H1 (cell line): ENCODE data around the gene SAMD15. TPM values are rescaled to one million over a fixed set of nuclear protein-coding genes. Genes with fewer than 3 reads are reported as not detected.

Experiments
- CTCF ChIA-PET: fragments of 300-600 bp; sonication (Branson Sonifier 250); formaldehyde crosslinking; loops from one replicate; lab custom pipeline; 2021; ENCODE audit not compliant: partially characterized antibody; lab: Charles Lee
- POLR2A ChIA-PET: fragments of 300-600 bp; sonication (Branson Sonifier 250); formaldehyde crosslinking; loops from one replicate; lab custom pipeline; 2021; ENCODE audit warnings: inconsistent platforms; ENCODE audit not compliant: partially characterized antibody; lab: Charles Lee
- DNase-seq, 2 experiments: peaks; one replicate each; pipeline versions ENCODE4 v3.0.0 to v3.0.0-alpha.2; 2010 to 2022; ENCODE audit warnings: low spot score in 2 of 2, low read depth in 1 of 2, mixed read lengths in 1 of 2
- FAIRE-seq: peaks from 2 replicates; lab custom pipeline; 2011; peaks lifted over from hg19 to GRCh38; lab: Jason Lieb, UNC
- H2AFZ ChIP-seq: 2 replicates; pipeline ENCODE4 v1.8.1; 2012; ENCODE audit warnings: low read length, inconsistent platforms
- H2AK5ac ChIP-seq: 2 replicates; pipeline ENCODE4 v1.6.1; 2013; ENCODE audit warnings: low read depth, low read length
- H2BK120ac ChIP-seq: replicated peaks from 2 replicates; pipeline ENCODE3; 2013; ENCODE audit warnings: low read depth, low read length, inconsistent platforms
- H2BK12ac ChIP-seq: 2 replicates; pipeline ENCODE4 v1.6.1; 2013; ENCODE audit warnings: low read depth, low read length
- H2BK15ac ChIP-seq: 2 replicates; pipeline ENCODE4 v1.6.1; 2013; ENCODE audit warnings: low read length
- H2BK20ac ChIP-seq: 2 replicates; pipeline ENCODE4 v1.6.1; 2013; ENCODE audit warnings: low read length
- H2BK5ac ChIP-seq: 2 replicates; pipeline ENCODE4 v1.6.1; 2013; ENCODE audit warnings: low read depth, low read length
- H3K14ac ChIP-seq: 2 replicates; pipeline ENCODE4 v1.6.1; 2013; ENCODE audit warnings: inconsistent platforms; ENCODE audit not compliant: insufficient read length
- H3K18ac ChIP-seq: 2 replicates; pipeline ENCODE4 v1.6.1; 2013; ENCODE audit warnings: low read length; ENCODE audit errors: extremely low read depth
- H3K23ac ChIP-seq: 2 replicates; pipeline ENCODE4 v1.6.1; 2013; ENCODE audit warnings: inconsistent platforms; ENCODE audit not compliant: insufficient read length
- H3K23me2 ChIP-seq: 2 replicates; pipeline ENCODE4 v1.6.1; 2013; ENCODE audit warnings: low read depth, low read length
- H3K27ac ChIP-seq: 2 replicates; pipeline ENCODE4 v1.6.1; 2011; ENCODE audit warnings: low read depth, low read length, inconsistent platforms
- H3K27me3 ChIP-seq, 4 experiments: replicated peaks in 1 of 4; 1 replicate in 1 of 4; 2 replicates in 3 of 4; pipeline versions ENCODE4 v1.6.1 to v1.8.1; 2011 to 2013; ENCODE audit warnings: low read length in 3 of 4, mild to moderate bottlenecking in 3 of 4, inconsistent platforms in 2 of 4, mixed read lengths in 2 of 4, moderate library complexity in 1 of 4; ENCODE audit not compliant: control insufficient read depth in 3 of 4, insufficient read depth in 3 of 4; ENCODE audit errors: extremely low read depth in 1 of 4
- H3K36me3 ChIP-seq, 4 experiments: 2 replicates each; pipeline versions ENCODE4 v1.6.1 to v1.8.1; 2011 to 2013; ENCODE audit warnings: mild to moderate bottlenecking in 4 of 4, low read length in 3 of 4, moderate library complexity in 2 of 4, control low read depth in 1 of 4, inconsistent platforms in 1 of 4; ENCODE audit not compliant: insufficient read depth in 4 of 4, control insufficient read depth in 2 of 4
- H3K4ac ChIP-seq: replicated peaks from 2 replicates; pipeline ENCODE3; 2013; ENCODE audit warnings: low read length, low read depth, mixed read lengths, inconsistent platforms; ENCODE audit not compliant: insufficient read length
- H3K4me1 ChIP-seq, 4 experiments: replicated peaks in 1 of 4; 1 replicate in 1 of 4; 2 replicates in 3 of 4; pipeline versions ENCODE4 v1.6.1 to v1.8.1; 2011 to 2013; ENCODE audit warnings: low read length in 3 of 4, inconsistent platforms in 2 of 4, mixed read lengths in 1 of 4; ENCODE audit not compliant: insufficient read depth in 4 of 4, control insufficient read depth in 3 of 4
- H3K4me2 ChIP-seq, 2 experiments: 2 replicates each; pipeline versions ENCODE4 v1.6.1 to v1.8.1; 2011 to 2013; ENCODE audit warnings: low read depth in 2 of 2, low read length in 2 of 2, control low read depth in 1 of 2, inconsistent platforms in 1 of 2, mild to moderate bottlenecking in 1 of 2; ENCODE audit not compliant: insufficient read depth in 1 of 2
- H3K4me3 ChIP-seq, 4 experiments: fragments of 200-600, 300-600 bp in 1 of 4; sonication (generic), shearing (Covaris generic), sonication (Bioruptor Twin) in 1 of 4; 2 replicates each; pipeline versions ENCODE4 v1.5.1 to v1.8.1; 2011 to 2016; ENCODE audit warnings: low read length in 4 of 4, low read depth in 3 of 4, control low read depth in 2 of 4, inconsistent platforms in 2 of 4, mild to moderate bottlenecking in 2 of 4, mixed read lengths in 1 of 4, moderate library complexity in 1 of 4; ENCODE audit not compliant: insufficient read depth in 2 of 4; ENCODE audit errors: extremely low read depth in 1 of 4
- H3K56ac ChIP-seq: replicated peaks from 2 replicates; pipeline ENCODE3; 2013; ENCODE audit warnings: low read depth, mild to moderate bottlenecking, mixed read lengths, low read length, inconsistent platforms; ENCODE audit not compliant: insufficient read length
- H3K79me1 ChIP-seq: 2 replicates; pipeline ENCODE4 v1.6.1; 2013; ENCODE audit warnings: low read depth, low read length, control low read depth
- H3K79me2 ChIP-seq, 2 experiments: 2 replicates each; pipeline versions ENCODE4 v1.6.1 to v1.8.1; 2012 to 2013; ENCODE audit warnings: low read length in 2 of 2, mild to moderate bottlenecking in 2 of 2, inconsistent platforms in 1 of 2; ENCODE audit not compliant: insufficient read depth in 2 of 2, control insufficient read depth in 1 of 2
- H3K9ac ChIP-seq, 4 experiments: replicated peaks in 1 of 4; 1 replicate in 1 of 4; 2 replicates in 3 of 4; pipeline versions ENCODE4 v1.6.1 to v1.8.1; 2011 to 2013; ENCODE audit warnings: low read depth in 3 of 4, low read length in 3 of 4, control low read depth in 2 of 4, mild to moderate bottlenecking in 2 of 4, moderate library complexity in 2 of 4, inconsistent platforms in 1 of 4; ENCODE audit errors: extremely low read depth in 1 of 4
- H3K9me3 ChIP-seq, 2 experiments: 2 replicates each; pipeline versions ENCODE4 v1.6.1 to v1.8.1; 2012 to 2013; ENCODE audit warnings: mild to moderate bottlenecking in 2 of 2, moderate library complexity in 2 of 2, control low read depth in 1 of 2, inconsistent platforms in 1 of 2, low read depth in 1 of 2, low read length in 1 of 2, mixed read lengths in 1 of 2; ENCODE audit not compliant: insufficient read depth in 2 of 2
- H4K20me1 ChIP-seq, 2 experiments: replicated peaks in 1 of 2; 2 replicates each; pipeline versions ENCODE3 to v1.8.1; 2011 to 2013; ENCODE audit warnings: inconsistent platforms in 2 of 2, low read length in 2 of 2, mild to moderate bottlenecking in 1 of 2; ENCODE audit not compliant: insufficient read depth in 2 of 2, control insufficient read depth in 1 of 2
- H4K5ac ChIP-seq: 2 replicates; pipeline ENCODE4 v1.6.1; 2013; ENCODE audit warnings: low read length, low read depth, mixed read lengths, inconsistent platforms; ENCODE audit not compliant: insufficient read length
- H4K8ac ChIP-seq: 2 replicates; pipeline ENCODE4 v1.8.0; 2013; ENCODE audit warnings: mild to moderate bottlenecking, moderate library complexity, low read length, inconsistent platforms; ENCODE audit not compliant: insufficient read depth; ENCODE audit errors: extremely low read depth
- H4K91ac ChIP-seq: replicated peaks from 2 replicates; pipeline ENCODE3; 2013; ENCODE audit warnings: low read length, mixed read lengths, inconsistent platforms; ENCODE audit not compliant: insufficient read length
- ATF3 ChIP-seq: IDR thresholded peaks from 2 replicates; pipeline ENCODE4 v1.6.1; 2011; ENCODE audit warnings: low read depth, mild to moderate bottlenecking, low read length; ENCODE audit not compliant: insufficient read depth
- CEBPB ChIP-seq: IDR thresholded peaks from 2 replicates; pipeline ENCODE4 v1.6.1; 2012; ENCODE audit warnings: low read depth, low read length
- CREB1 ChIP-seq: IDR thresholded peaks from 2 replicates; pipeline ENCODE4 v1.6.1; 2012; ENCODE audit warnings: inconsistent platforms
- CTBP2 ChIP-seq: IDR thresholded peaks from 2 replicates; pipeline ENCODE4 v1.7.0; 2011; ENCODE audit warnings: borderline replicate concordance, mild to moderate bottlenecking, moderate library complexity, mixed read lengths, low read length; ENCODE audit not compliant: insufficient read depth, insufficient read length
- HDAC6 ChIP-seq: IDR thresholded peaks from one replicate; pipeline ENCODE4 v1.7.1; 2012; ENCODE audit warnings: low read depth, mild to moderate bottlenecking, inconsistent platforms, low read length, moderate library complexity
- JUND ChIP-seq: IDR thresholded peaks from 2 replicates; pipeline ENCODE4 v1.6.1; 2011; ENCODE audit warnings: mild to moderate bottlenecking, improper control_type of control experiment, low read length
- KDM4A ChIP-seq: IDR thresholded peaks from one replicate; pipeline ENCODE4 v1.7.1; 2012; ENCODE audit warnings: low read depth, mild to moderate bottlenecking, moderate library complexity, low read length, inconsistent platforms; ENCODE audit not compliant: severe bottlenecking
- MAFK ChIP-seq: IDR thresholded peaks from 2 replicates; pipeline ENCODE4 v1.6.1; 2012; ENCODE audit warnings: low read depth, mild to moderate bottlenecking, improper control_type of control experiment, low read length
- SP2 ChIP-seq: IDR thresholded peaks from 2 replicates; pipeline ENCODE4 v1.6.1; 2012; ENCODE audit warnings: mild to moderate bottlenecking, low read length, inconsistent platforms
- YY1 ChIP-seq: IDR thresholded peaks from 2 replicates; pipeline ENCODE4 v1.6.1; 2011; ENCODE audit warnings: low read depth, mild to moderate bottlenecking, low read length
- ZNF274 ChIP-seq: IDR thresholded peaks from 2 replicates; pipeline ENCODE4 v1.7.0; 2012; ENCODE audit warnings: low read length, borderline replicate concordance; ENCODE audit errors: extremely low read depth
- WGBS, 2 experiments: shearing (Covaris generic) in 1 of 2; methylation state at CpG; one replicate each; pipeline versions ENCODE4 v1.1.6 to v1.1.7; 2013 to 2015; ENCODE audit warnings: low lambda C conversion rate in 2 of 2, mixed read lengths in 2 of 2, inconsistent platforms in 1 of 2, low coverage in 1 of 2, missing lambda C conversion rate in 1 of 2; ENCODE audit not compliant: insufficient replicate concordance in 2 of 2, insufficient coverage in 1 of 2, insufficient read length in 1 of 2; ENCODE audit errors: extremely low coverage in 1 of 2, missing lambda C conversion rate in 1 of 2; 5-methylcytosine and 5-hydroxymethylcytosine counted together
- polyA plus RNA-seq, 7 experiments: library from polyadenylated mRNA; depleted of rRNA in 3 of 7; stranded (reverse) in 5 of 7; unstranded in 2 of 7; fragments of >200 nt in 5 of 7; fragments of 200-250 nt in 2 of 7; gene quantifications; 1 replicate in 5 of 7; 2 replicates in 1 of 7; 4 replicates in 1 of 7; pipeline versions ENCODE4 v1.2.1 to v1.2.3, GENCODE V29; 2011 to 2013; ENCODE audit warnings: missing spikeins in 2 of 7, mixed read lengths in 2 of 7
- total RNA-seq: library from RNA; stranded (reverse); fragmentation: NEBNext Ultra II Directional; extraction: Animal tissue kit (Norgen Biotek cat#: 25700); gene quantifications from 2 replicates; pipeline ENCODE4 v1.2.1, GENCODE V29; 2021

The SAMD15 gene
- total and polyA plus RNA-seq, 2 of the 8 experiments (the other 6 are each of a cell fraction or from before 2014, with no cell fraction given): 0.17 to 1.0 TPM

GRCh38 chr14:77340389-77340788, 36.8 kb upstream of the SAMD15 start:
- DNase-seq (peak in 1 of 2 experiments; percentile 35), FAIRE-seq (no peak)
- Histone ChIP-seq H4K8ac (no peak overlapping the region), H2BK5ac (peak overlapping the region; percentile 20; the same call in 1 of the 2 replicates), H3K14ac (no peak overlapping the region), H2AFZ (no peak overlapping the region), H3K18ac (no peak overlapping the region), H2BK15ac (peak overlapping the region; percentile 89), H3K9ac (no peak overlapping the region), H3K36me3 (peaks cover 0 to 14% (median 0%) of the 10 kb centered on the region in 4 experiments; a peak in 2 of 8 replicates), H3K23me2 (no peaks in the 10 kb centered on the region; the same call in 1 of the 2 replicates), H3K27me3 (no peaks in the 10 kb centered on the region), H3K4ac (peak overlapping the region; percentile 69), H2BK20ac (peak overlapping the region; percentile 32; the same call in 1 of the 2 replicates), H3K4me1 (peaks cover 5 to 19% (median 11%) of the 10 kb centered on the region in 4 experiments), H3K4me2 (no peak overlapping the region; a peak in 1 of 4 replicates), H2BK120ac (no peak overlapping the region), H2BK12ac (no peak overlapping the region), H4K5ac (no peak overlapping the region), H2AK5ac (no peak overlapping the region), H3K4me3 (no peak overlapping the region), H3K23ac (no peak overlapping the region), H3K79me1 (no peaks in the 10 kb centered on the region), H3K79me2 (no peaks in the 10 kb centered on the region), H4K91ac (peak overlapping the region; percentile 59), H4K20me1 (no peaks in the 10 kb centered on the region), H3K56ac (no peak overlapping the region), H3K27ac (no peak overlapping the region), H3K9me3 (0 out of 4 replicates have a peak, but pooled peaks cover 0 to 2% of the 10 kb centered on the region in 2 experiments)
- WGBS, 2 experiments: 76% methylated on average over 4 of the region's 4 CpGs; no CpG with 5 or more reads in 1 of the 2 experiments
- ChIA-PET POLR2A (interaction anchor here (0.7 to 1.5 kb wide), 5 partner anchors 8 to 35 kb away, joined by 3 to 5 read pairs (median 3); partner anchors contain the start of gene GSTZ1), CTCF (interaction anchor here (0.6 to 1.4 kb wide), 4 partner anchors 10 to 147 kb away, joined by 3 to 6 read pairs (median 4); no protein-coding TSS in a partner anchor)
- TF ChIP-seq MAFK: no peak
- no peak for TF ChIP-seq CTBP2
- TF ChIP-seq ATF3: no peak
- no peak for TF ChIP-seq CEBPB
- TF ChIP-seq JUND: no peak
- no peak for TF ChIP-seq YY1
- TF ChIP-seq CREB1: no peak
- no peak for TF ChIP-seq KDM4A
- TF ChIP-seq HDAC6: no peak
- no peak for TF ChIP-seq SP2
- TF ChIP-seq ZNF274: no peak
